ENCODE measurements around the gene LMTK2.

DNA sequence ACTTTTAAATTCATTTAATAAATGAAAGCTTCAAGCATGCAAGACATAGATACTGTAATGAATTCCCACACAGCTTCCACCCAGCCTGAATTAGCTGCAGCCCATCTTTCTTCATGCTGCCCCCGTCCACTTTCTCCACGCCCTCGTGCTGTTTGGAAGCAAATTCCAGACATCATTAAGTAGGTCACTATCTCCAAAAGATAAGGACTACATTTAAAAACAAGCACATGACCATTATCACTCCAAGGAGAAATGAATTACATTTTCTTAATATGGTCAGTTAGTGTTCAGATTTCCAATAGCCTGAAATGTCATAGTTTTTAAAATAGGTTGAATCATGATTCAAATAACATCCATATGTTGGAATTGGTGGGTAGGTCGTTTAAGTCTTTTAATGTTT lies 24.3 kb downstream of the LMTK2 start:
- no peak for TF ChIP-seq EZH2phosphoT487 (IDR thresholded peaks at IDR 0.05; ENCODE audit: insufficient read depth, low read depth)
- no peak for TF ChIP-seq EZH2 (IDR thresholded peaks at IDR 0.05; ENCODE audit: insufficient read depth, poor library complexity, severe bottlenecking)
